OCI-M2 (cell line): ENCODE results near the gene GRHL3.

Source experiments
- DNase-seq: peaks from one replicate; lab custom pipeline; 2025; ENCODE audit not compliant: unreplicated experiment; lab: John Stamatoyannopoulos, UW

Gene GRHL3

DNA sequence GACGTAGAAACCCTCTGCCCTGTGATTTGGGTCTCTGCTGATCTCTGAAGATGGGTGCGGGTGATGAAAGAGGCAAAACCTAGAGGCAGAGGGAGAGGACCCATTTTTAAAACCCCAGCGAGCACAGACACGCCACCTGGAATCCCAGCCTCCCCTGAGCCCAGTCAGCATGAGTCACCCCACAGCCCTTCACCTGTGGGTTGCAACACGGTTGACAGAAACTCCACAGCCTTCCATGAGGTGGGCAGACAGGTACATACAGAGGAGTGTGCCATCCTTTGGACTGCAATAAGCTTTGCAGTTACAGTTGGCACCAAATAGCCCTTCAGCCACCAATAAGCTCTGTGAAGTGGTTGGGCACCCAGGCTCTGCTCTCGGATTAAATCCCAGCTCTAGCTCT, 2.1 kb upstream of the GRHL3 start:
- DNase-seq = no peak

GRCh38 chr1:24317956-24318614, 1.1 kb upstream of the GRHL3 start:
- no peak for DNase-seq

DNA sequence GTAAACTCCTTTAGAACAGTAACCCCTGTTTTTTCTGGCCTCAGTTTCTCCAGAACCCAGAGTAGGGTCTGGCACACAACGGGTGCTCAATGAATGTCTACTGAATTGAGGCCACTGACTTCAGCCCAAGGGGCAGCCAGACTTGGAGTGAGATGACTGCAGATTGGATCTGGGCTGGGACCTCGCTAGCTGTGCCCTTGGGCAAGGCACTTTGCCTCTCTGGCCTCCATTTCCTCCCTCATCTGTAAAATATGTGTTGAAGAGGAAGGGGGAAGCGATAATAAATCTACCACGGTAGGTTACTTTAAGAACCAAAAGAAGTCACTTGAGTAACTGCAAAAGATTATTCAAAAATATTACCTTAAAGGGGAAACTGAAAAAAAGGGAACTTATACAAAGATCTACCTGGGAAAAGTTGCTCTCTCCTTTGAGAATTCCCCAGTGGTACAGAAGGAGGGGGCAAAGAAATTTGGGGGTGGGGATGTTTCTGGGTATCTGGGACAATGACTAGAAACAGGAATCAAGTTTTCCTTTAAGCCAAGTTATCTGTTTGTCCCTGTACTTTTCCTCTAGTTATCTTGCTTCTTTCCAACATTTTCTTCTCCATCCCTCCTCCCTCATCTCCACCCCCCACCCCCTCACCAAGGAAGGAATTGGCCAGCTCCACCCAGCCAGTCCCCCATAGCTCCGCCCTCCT, 394 bp upstream of the GRHL3 start:
- no peak for DNase-seq

- DNase-seq = no peak
Observed at GRCh38 chr1:24319962-24320361, 805 bp downstream of the GRHL3 start.

DNA sequence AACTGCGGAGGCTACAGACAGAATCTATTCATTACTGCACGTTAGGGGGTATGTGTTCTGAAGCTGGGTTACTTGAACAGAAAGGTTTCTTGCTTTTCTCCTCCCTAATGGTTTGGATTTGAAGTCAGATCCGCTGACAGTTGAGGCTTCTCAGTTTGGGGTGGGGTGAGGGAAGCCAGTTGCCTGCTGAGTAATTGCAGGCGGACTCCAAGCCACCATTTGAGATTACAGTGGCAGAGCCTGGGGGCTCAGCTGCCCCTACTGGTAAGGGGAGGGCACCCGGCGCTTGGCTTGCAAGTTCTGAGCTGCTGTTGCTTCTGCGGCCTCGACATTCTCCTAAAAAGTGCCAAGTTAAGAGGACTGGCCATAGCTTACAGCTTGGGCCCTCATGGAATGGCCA, 2.0 kb downstream of the GRHL3 start:
- DNase-seq = no peak

GRCh38 chr1:24321697-24322469, 2.7 kb downstream of the GRHL3 start:
- DNase-seq = peak; percentile 7

DNA sequence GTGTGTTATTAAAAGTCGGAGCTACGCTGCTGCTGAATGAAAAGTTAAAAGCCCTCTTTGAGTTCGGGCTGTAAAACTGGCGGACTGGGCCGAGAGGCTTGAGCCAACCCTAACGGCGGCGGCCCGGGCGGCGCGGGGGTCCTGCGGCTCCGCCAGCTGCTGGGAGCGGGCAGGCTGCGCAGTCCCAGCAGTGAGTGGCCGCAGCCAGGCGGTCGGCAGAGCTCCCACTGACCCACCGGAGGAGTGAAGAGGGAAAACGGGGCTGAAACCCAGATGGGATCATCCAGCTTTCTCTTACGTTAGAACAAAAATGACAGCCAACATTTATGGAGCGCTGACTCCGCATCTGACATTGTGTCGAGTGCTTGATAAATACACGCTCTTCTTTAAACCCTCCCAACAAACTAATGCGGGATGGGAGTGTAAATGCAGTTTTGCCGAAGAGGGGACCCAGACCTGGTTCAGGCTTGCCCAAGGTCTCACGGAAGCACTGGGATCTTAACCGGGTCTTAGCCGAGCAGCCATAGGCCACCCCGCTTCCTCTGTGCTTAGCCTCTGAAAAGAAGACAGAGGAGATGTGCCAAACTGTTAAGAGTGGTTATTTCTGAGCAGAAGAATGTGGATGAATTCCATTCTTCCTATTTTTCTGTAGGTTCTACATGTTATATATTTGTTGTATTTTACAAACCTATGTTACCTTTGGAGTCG, 3.5 kb downstream of the GRHL3 start:
- DNase-seq = no peak

GRCh38 chr1:24323281-24323680, 4.1 kb downstream of the GRHL3 start:
- no peak for DNase-seq

- DNase-seq = no peak
Observed at GRCh38 chr1:24324903-24325302, 5.7 kb downstream of the GRHL3 start.

DNA sequence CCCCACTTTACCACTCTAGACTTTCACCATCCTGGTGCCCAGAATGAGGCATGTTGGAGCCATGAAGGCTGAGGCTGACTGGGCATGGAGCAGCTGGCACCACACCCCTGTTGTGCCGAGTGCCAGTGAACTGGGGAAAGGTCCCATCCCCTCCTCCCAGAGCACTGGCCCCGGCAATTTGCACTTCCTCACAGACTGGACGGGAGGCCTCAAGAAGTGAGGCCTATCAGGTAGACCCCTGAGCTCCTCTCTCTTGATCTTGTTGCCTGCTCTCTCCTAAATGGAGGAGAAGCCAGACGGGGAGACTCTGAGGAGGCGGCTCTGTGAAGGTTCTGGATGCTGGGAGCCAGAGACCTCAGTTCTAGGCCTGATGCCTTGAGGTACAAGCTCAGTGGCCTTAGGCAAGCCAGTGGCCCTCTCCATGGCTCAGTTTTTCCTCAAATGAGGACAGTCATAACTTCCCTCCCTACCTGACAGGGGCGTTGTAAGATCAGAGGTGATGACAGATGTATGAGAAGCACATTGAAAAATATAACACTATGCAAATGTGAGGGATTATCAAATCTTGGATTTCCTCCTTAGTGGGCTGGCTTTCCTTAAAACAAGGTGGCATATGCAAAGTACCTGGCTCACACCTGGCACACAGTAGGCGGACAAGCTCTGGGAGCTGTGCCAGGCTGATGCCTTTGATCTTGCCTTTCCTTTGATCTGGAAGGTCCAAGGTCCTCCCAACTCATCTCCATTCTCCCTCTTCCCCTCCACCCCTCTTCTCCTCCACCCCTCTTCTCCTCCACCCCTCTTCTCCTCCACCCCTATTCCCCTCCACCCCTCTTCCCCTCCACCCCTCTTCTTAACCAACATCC, 6.7 kb downstream of the GRHL3 start:
- no peak for DNase-seq

GRCh38 chr1:24327486-24327885, 8.3 kb downstream of the GRHL3 start:
- DNase-seq = no peak

DNA sequence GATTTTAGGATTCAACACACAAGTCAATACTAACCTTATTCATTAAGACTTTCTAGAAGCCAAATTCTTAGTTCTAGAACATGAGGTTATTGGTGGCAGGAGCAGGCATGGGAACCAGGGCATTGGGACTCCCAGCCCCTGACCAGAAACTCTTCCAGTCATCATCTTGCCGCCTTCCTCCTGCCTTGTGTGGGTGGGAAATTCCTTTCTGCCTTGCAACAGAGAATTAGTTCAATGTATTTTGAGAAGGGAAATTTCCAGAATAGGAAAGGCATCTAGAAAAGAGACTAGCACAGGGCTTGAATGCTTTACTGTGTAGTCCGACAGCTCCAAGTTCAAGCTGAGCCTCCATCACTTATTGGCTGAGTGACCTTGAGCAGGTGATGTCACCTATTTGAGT, 8.7 kb downstream of the GRHL3 start:
- DNase-seq = no peak

DNA sequence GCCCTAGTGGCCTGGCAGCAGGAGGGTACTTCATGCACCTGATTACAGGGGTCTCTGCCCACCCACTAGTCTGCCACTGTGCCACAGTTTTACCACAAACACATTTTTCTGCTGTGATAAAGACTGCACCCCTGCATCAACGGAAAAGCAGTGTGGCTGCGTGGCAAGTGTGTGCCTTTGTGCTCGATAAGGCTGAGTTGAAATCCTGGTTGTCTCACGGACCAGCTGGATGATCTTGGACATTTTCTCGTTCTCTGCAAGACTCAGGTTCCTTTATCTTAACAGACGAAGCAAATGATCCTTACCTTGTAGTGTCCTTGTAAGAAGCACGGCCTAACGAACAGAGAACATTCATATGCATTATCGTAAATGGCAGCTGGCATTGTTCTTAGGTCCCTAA, 10.2 kb downstream of the GRHL3 start:
- DNase-seq = no peak

GRCh38 chr1:24329797-24330543, 10.8 kb downstream of the GRHL3 start:
- no peak for DNase-seq

GRCh38 chr1:24331961-24332673, 13.0 kb downstream of the GRHL3 start:
- no peak for DNase-seq

DNA sequence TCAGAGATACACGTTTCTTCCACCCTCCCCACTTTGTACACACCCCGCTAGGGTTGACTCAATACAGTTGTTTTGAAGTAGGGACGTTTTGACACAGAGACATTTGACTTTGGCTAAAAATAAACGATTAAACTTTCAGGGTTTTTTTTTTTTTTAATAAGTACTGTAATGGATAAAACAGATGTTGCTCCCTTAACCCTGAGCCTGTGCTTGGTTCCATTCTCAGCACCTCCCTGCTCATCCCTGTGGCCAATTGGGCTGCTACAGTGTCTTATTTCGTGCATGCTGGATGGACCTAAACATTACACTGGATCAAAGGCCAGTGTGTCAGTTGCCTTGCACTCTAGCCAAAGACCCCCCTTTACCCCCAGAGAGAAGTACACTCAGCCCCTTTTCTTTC, 16.9 kb downstream of the GRHL3 start:
- no peak for DNase-seq

- DNase-seq = no peak
Observed at GRCh38 chr1:24337455-24337854, 18.3 kb downstream of the GRHL3 start.

- no peak for DNase-seq
Observed at GRCh38 chr1:24338447-24338846, 19.3 kb downstream of the GRHL3 start.

GRCh38 chr1:24339996-24340395, 20.8 kb downstream of the GRHL3 start:
- no peak for DNase-seq
